ENCODE measurements around the gene ASPSCR1. TPM values are rescaled to one million over a fixed set of nuclear protein-coding genes. Genes with fewer than 3 reads are reported as not detected.

ASPSCR1 gene
- total and polyA plus RNA-seq, 2 of the 13 experiments (the other 11 are each of a cell fraction or from before 2014, with no cell fraction given): 274 to 314 TPM

DNA sequence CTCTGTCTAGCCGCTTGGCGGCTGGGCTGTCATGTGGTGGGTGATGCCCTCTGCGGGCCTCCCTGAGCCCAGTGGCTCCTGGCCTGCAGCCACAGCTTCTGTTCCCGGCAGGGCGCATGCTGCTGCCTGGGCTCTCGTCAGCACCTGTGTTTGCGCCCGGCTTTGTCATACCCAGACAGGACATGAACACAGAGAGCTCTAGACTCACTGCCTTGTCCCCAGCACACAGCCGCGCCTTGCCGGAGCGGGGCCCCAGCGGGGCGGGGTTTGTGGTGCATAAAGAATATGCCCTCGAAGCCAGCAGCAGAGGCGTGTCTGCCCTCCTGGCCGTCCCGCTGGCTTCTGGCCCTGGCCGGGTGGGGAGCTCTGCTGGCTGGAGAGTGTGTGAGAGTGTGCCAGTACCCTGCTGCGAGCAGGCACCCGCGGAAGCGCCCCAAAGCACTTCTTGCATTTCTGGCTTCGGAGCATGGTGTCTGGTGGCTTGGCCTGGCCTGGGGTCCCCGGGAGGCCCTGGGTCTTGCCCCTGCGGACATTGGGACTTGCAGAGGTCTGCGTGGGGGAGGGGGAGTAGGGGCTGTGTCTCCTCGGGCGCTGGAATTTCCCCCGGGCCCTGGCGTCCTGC, 14.4 kb downstream of the ASPSCR1 start (continued):
- TF ChIP-seq, protein P1, sequence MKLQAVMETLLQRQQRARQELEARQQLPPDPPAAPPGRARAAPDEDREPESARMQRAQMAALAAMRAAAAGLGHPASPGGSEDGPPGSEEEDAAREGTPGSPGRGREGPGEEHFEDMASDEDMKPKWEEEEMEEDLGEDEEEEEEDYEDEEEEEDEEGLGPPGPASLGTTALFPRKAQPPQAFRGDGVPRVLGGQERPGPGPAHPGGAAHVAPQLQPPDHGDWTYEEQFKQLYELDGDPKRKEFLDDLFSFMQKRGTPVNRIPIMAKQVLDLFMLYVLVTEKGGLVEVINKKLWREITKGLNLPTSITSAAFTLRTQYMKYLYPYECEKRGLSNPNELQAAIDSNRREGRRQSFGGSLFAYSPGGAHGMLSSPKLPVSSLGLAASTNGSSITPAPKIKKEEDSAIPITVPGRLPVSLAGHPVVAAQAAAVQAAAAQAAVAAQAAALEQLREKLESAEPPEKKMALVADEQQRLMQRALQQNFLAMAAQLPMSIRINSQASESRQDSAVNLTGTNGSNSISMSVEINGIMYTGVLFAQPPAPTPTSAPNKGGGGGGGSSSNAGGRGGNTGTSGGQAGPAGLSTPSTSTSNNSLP (IDR thresholded peaks at IDR 0.05; ENCODE audit: low read depth, low read length): peak; percentile 20; the same call in 1 of the 2 replicates
- TF ChIP-seq, protein P2, sequence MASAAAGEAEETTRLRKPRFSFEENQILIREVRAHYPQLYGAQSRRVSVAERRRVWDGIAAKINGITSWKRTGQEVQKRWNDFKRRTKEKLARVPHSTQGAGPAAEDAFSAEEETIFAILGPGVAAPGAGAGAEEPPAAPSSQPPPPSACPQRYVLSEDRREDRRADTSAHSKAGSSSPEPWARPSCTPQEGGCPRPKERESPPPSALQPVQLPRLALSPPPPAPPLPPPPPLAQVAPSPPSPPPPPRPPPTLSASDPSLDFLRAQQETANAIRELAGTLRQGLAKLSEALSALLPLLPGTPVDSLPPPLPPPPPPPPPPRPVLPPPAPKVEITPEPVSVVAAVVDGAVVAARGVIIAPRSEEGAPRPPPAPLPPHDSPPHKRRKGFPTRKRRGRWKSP (CRISPR knock-in tag; IDR thresholded peaks at IDR 0.05): peak; percentile 94
- TF ChIP-seq, protein P3, sequence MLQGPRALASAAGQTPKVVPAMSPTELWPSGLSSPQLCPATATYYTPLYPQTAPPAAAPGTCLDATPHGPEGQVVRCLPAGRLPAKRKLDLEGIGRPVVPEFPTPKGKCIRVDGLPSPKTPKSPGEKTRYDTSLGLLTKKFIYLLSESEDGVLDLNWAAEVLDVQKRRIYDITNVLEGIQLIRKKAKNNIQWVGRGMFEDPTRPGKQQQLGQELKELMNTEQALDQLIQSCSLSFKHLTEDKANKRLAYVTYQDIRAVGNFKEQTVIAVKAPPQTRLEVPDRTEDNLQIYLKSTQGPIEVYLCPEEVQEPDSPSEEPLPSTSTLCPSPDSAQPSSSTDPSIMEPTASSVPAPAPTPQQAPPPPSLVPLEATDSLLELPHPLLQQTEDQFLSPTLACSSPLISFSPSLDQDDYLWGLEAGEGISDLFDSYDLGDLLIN (CRISPR knock-in tag; IDR thresholded peaks at IDR 0.05; ENCODE audit: borderline replicate concordance): no peak
- TF ChIP-seq ZNF557 (CRISPR knock-in tag; IDR thresholded peaks at IDR 0.05): peak; percentile 93
- no peak for TF ChIP-seq ZNF816 (CRISPR knock-in tag; IDR thresholded peaks at IDR 0.05; ENCODE audit: borderline replicate concordance)
- TF ChIP-seq, protein P4, sequence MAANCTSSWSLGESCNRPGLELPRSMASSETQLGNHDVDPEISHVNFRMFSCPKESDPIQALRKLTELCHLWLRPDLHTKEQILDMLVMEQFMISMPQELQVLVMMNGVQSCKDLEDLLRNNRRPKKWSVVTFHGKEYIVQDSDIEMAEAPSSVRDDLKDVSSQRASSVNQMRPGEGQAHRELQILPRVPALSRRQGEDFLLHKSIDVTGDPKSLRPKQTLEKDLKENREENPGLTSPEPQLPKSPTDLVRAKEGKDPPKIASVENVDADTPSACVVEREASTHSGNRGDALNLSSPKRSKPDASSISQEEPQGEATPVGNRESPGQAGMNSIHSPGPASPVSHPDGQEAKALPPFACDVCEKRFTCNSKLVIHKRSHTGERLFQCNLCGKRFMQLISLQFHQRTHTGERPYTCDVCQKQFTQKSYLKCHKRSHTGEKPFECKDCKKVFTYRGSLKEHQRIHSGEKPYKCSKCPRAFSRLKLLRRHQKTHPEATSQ (CRISPR knock-in tag; IDR thresholded peaks at IDR 0.05; ENCODE audit: borderline replicate concordance): peak; percentile 96
- no peak; the same call in 1 of the 2 replicates for TF ChIP-seq NCOR1 (IDR thresholded peaks at IDR 0.05; ENCODE audit: borderline replicate concordance, low read length)
- TF ChIP-seq ZFX (CRISPR knock-in tag; IDR thresholded peaks at IDR 0.05; ENCODE audit: low read depth): peak; percentile 77; the same call in 1 of the 2 replicates
- no peak for TF ChIP-seq ELF4 (CRISPR knock-in tag; IDR thresholded peaks at IDR 0.05; ENCODE audit: borderline replicate concordance)
- TF ChIP-seq ADNP (CRISPR knock-in tag; IDR thresholded peaks at IDR 0.05): no peak
- no peak; the same call in 1 of the 2 replicates for TF ChIP-seq GPN1 (CRISPR knock-in tag; IDR thresholded peaks at IDR 0.05; ENCODE audit: borderline replicate concordance)
- TF ChIP-seq GFI1 (CRISPR knock-in tag; IDR thresholded peaks at IDR 0.05; ENCODE audit: borderline replicate concordance): peak; percentile 36
- TF ChIP-seq KLF6 (CRISPR knock-in tag; IDR thresholded peaks at IDR 0.05): peak; percentile 82
- TF ChIP-seq ZNF451 (CRISPR knock-in tag; IDR thresholded peaks at IDR 0.05): no peak; the same call in 1 of the 2 replicates
- peak; percentile 49; the same call in 1 of the 2 replicates for TF ChIP-seq SMAD1 (CRISPR knock-in tag; IDR thresholded peaks at IDR 0.05; ENCODE audit: borderline replicate concordance, low read depth)
- peak; percentile 73; the same call in 1 of the 2 replicates for TF ChIP-seq ATAD3A (CRISPR knock-in tag; IDR thresholded peaks at IDR 0.05)
- TF ChIP-seq, protein P5, sequence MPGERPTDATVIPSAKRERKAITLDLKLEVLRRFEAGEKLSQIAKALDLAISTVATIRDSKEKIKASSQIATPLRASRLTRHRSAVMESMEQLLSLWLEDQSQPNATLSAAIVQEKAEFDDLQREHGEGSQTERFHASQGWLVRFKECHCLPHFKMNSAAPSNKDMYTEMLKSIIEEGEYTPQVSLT (CRISPR knock-in tag; IDR thresholded peaks at IDR 0.05; ENCODE audit: borderline replicate concordance, low read depth): no peak
- TF ChIP-seq TCF7L2 (IDR thresholded peaks at IDR 0.05; ENCODE audit: low read depth, low read length): no peak
- TF ChIP-seq, protein P6, sequence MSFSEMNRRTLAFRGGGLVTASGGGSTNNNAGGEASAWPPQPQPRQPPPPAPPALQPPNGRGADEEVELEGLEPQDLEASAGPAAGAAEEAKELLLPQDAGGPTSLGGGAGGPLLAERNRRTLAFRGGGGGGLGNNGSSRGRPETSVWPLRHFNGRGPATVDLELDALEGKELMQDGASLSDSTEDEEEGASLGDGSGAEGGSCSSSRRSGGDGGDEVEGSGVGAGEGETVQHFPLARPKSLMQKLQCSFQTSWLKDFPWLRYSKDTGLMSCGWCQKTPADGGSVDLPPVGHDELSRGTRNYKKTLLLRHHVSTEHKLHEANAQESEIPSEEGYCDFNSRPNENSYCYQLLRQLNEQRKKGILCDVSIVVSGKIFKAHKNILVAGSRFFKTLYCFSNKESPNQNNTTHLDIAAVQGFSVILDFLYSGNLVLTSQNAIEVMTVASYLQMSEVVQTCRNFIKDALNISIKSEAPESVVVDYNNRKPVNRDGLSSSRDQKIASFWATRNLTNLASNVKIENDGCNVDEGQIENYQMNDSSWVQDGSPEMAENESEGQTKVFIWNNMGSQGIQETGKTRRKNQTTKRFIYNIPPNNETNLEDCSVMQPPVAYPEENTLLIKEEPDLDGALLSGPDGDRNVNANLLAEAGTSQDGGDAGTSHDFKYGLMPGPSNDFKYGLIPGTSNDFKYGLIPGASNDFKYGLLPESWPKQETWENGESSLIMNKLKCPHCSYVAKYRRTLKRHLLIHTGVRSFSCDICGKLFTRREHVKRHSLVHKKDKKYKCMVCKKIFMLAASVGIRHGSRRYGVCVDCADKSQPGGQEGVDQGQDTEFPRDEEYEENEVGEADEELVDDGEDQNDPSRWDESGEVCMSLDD (CRISPR knock-in tag; IDR thresholded peaks at IDR 0.05; ENCODE audit: borderline replicate concordance): peak; percentile 41; the same call in 1 of the 2 replicates
